D721Med (cell line): ENCODE results near the gene SETD3.

Source experiments
- DNase-seq: peaks from one replicate; pipeline ENCODE4 v3.0.0; 2011; ENCODE audit warnings: low spot score; ENCODE audit not compliant: insufficient read length
- FAIRE-seq: peaks from 2 replicates; lab custom pipeline; 2011; peaks lifted over from hg19 to GRCh38; lab: Jason Lieb, UNC
- TF ChIP-seq, protein P1 (sequence below): IDR thresholded peaks from 2 replicates; pipeline ENCODE4 v1.5.1; 2012; ENCODE audit warnings: mild to moderate bottlenecking, control low read depth; ENCODE audit not compliant: insufficient read depth; ENCODE audit errors: missing control alignments

Gene SETD3

DNA sequence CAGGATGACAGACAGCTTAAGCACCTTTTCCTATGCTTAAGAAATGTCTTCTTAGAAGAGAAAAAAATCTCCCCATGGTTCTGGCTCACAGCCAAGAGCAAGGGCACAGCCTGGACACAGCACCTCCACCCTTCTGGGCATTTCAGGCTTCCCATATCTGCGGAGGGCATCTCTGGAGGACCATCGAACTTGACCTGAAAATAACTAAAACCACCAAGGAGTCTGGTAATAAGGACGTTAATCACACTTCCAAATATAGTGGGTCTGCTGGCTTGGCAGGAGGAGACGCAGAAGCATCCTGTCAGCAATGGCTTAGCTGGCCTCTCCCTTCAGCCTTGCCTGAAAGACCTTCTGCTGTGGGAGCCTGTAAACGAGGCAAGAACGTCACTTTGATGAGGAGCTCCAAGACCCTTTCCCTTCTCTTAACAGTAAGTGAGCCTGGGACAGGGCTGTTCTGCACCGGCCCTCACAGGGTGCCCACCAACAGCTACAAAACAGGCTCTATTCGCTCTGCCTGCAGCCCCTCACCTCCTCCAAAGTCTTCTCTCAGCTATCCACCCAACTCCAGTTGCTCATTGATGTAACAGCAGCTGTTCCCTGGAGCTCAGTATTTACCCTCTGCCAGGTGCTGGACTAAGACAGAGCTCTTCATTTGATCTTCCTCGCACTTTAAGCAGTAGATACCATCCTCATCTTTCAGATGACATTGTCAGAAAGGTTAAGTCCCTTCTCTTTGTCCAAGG lies 13.2 kb downstream of the SETD3 start:
- TF ChIP-seq, protein P1, sequence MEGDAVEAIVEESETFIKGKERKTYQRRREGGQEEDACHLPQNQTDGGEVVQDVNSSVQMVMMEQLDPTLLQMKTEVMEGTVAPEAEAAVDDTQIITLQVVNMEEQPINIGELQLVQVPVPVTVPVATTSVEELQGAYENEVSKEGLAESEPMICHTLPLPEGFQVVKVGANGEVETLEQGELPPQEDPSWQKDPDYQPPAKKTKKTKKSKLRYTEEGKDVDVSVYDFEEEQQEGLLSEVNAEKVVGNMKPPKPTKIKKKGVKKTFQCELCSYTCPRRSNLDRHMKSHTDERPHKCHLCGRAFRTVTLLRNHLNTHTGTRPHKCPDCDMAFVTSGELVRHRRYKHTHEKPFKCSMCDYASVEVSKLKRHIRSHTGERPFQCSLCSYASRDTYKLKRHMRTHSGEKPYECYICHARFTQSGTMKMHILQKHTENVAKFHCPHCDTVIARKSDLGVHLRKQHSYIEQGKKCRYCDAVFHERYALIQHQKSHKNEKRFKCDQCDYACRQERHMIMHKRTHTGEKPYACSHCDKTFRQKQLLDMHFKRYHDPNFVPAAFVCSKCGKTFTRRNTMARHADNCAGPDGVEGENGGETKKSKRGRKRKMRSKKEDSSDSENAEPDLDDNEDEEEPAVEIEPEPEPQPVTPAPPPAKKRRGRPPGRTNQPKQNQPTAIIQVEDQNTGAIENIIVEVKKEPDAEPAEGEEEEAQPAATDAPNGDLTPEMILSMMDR, result no peak
- DNase-seq (no peak), FAIRE-seq (no peak)

- no peak for FAIRE-seq
- TF ChIP-seq, protein P1, result no peak
These were observed 13.9 kb downstream of the SETD3 start for GRCh38 chr14:99466758-99467157.

GRCh38 chr14:99465288-99465687 lies 15.4 kb downstream of the SETD3 start:
- DNase-seq, result no peak
- TF ChIP-seq, protein P1, result no peak
- no peak for FAIRE-seq

More at GRCh38 chr14:99466758-99467157, 13.9 kb downstream of the SETD3 start:
- DNase-seq, result no peak

GRCh38 chr14:99463974-99464373 lies 16.7 kb downstream of the SETD3 start:
- TF ChIP-seq, protein P1, result no peak
- DNase-seq, result no peak
- no peak for FAIRE-seq

- TF ChIP-seq, protein P1, result no peak
- DNase-seq, result no peak
- FAIRE-seq, result no peak
These were observed 18.4 kb downstream of the SETD3 start for GRCh38 chr14:99462210-99462609.

GRCh38 chr14:99461411-99462085 lies 19.1 kb downstream of the SETD3 start:
- TF ChIP-seq, protein P1, result no peak
- no peak for DNase-seq
- no peak for FAIRE-seq

- TF ChIP-seq, protein P1, result no peak
- FAIRE-seq (no peak), DNase-seq (no peak)
These were observed 19.9 kb downstream of the SETD3 start for GRCh38 chr14:99460793-99461192.
